H1 (cell line): ENCODE results near the gene PIP5K1C.

Experiments
- BACH1 ChIP-seq: IDR thresholded peaks from 2 replicates; pipeline ENCODE4 v1.6.1; 2012; ENCODE audit warnings: low read length, improper control_type of control experiment
- CTCF ChIP-seq, 3 experiments: IDR thresholded peaks; 1 replicate in 2 of 3; 2 replicates in 1 of 3; pipeline versions ENCODE4 v1.5.1 to v1.6.1; 2011; ENCODE audit warnings: low read length in 3 of 3, mild to moderate bottlenecking in 3 of 3, inconsistent platforms in 2 of 3, low read depth in 1 of 3, moderate library complexity in 1 of 3; ENCODE audit not compliant: insufficient read depth in 1 of 3; ENCODE audit errors: control extremely low read depth in 1 of 3
- EP300 ChIP-seq, 2 experiments: IDR thresholded peaks; 1 replicate in 1 of 2; 2 replicates in 1 of 2; pipeline ENCODE4 v1.6.1; 2011 to 2012; ENCODE audit warnings: low read depth in 2 of 2, low read length in 2 of 2, mild to moderate bottlenecking in 2 of 2, borderline replicate concordance in 1 of 2, inconsistent platforms in 1 of 2, moderate library complexity in 1 of 2
- EZH2 ChIP-seq: fragments of 200-600 bp; sonication (generic); IDR thresholded peaks from 2 replicates; pipeline ENCODE4 v1.7.1; 2012; ENCODE audit warnings: low read depth, mild to moderate bottlenecking, moderate library complexity, low read length, inconsistent platforms; ENCODE audit not compliant: severe bottlenecking
- FOSL1 ChIP-seq: IDR thresholded peaks from 2 replicates; pipeline ENCODE4 v1.6.1; 2011; ENCODE audit warnings: mild to moderate bottlenecking, low read depth, low read length, moderate library complexity; ENCODE audit not compliant: insufficient read depth
- POLR2A ChIP-seq, 2 experiments: IDR thresholded peaks; 1 replicate in 1 of 2; 2 replicates in 1 of 2; pipeline ENCODE4 v1.6.1; 2011; ENCODE audit warnings: low read depth in 2 of 2, low read length in 2 of 2, mild to moderate bottlenecking in 2 of 2; ENCODE audit errors: control extremely low read depth in 1 of 2

- TF ChIP-seq POLR2A (IDR thresholded peaks at IDR 0.05; ENCODE audit: control extremely low read depth in 1 of 2, low read depth in 2 of 2, low read length in 2 of 2) = no peak
- no peak for TF ChIP-seq CTCF (IDR thresholded peaks at IDR 0.05; ENCODE audit: control extremely low read depth in 1 of 3, insufficient read depth in 1 of 3, low read depth in 1 of 3, low read length in 3 of 3)
- no peak for TF ChIP-seq FOSL1
- TF ChIP-seq BACH1 = no peak
- TF ChIP-seq EZH2 = no peak
- TF ChIP-seq EP300 (IDR thresholded peaks at IDR 0.05; ENCODE audit: borderline replicate concordance in 1 of 2, low read depth in 2 of 2, low read length in 2 of 2) = no peak
These were observed 89.2 kb downstream of the PIP5K1C start for GRCh38 chr19:3610745-3611717.
